ENCODE data around the gene LHX3.

DNA sequence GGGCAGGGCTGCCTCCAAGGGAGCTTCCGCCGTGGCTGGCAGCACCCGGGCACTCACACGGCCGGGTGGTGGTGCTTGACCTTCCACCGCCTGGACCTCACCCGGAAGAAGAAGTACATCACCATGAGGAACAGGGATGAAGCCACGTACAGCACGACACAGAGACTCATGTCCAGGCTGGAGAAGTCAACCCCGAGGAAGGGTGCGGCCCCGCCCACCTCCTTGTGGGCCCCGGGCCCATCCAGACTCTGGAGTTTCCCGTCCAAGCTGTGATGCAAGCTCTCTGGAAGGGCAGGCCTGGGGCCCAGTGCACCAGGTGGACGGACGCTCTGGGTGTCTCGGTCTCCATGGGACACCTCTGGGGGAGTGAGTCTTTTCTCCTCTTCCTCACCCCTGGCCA lies 3.7 kb upstream of the LHX3 start:
- TF ChIP-seq, protein P1, sequence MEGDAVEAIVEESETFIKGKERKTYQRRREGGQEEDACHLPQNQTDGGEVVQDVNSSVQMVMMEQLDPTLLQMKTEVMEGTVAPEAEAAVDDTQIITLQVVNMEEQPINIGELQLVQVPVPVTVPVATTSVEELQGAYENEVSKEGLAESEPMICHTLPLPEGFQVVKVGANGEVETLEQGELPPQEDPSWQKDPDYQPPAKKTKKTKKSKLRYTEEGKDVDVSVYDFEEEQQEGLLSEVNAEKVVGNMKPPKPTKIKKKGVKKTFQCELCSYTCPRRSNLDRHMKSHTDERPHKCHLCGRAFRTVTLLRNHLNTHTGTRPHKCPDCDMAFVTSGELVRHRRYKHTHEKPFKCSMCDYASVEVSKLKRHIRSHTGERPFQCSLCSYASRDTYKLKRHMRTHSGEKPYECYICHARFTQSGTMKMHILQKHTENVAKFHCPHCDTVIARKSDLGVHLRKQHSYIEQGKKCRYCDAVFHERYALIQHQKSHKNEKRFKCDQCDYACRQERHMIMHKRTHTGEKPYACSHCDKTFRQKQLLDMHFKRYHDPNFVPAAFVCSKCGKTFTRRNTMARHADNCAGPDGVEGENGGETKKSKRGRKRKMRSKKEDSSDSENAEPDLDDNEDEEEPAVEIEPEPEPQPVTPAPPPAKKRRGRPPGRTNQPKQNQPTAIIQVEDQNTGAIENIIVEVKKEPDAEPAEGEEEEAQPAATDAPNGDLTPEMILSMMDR (IDR thresholded peaks at IDR 0.05; ENCODE audit: poor library complexity, severe bottlenecking): no peak
- TF ChIP-seq, protein P2, sequence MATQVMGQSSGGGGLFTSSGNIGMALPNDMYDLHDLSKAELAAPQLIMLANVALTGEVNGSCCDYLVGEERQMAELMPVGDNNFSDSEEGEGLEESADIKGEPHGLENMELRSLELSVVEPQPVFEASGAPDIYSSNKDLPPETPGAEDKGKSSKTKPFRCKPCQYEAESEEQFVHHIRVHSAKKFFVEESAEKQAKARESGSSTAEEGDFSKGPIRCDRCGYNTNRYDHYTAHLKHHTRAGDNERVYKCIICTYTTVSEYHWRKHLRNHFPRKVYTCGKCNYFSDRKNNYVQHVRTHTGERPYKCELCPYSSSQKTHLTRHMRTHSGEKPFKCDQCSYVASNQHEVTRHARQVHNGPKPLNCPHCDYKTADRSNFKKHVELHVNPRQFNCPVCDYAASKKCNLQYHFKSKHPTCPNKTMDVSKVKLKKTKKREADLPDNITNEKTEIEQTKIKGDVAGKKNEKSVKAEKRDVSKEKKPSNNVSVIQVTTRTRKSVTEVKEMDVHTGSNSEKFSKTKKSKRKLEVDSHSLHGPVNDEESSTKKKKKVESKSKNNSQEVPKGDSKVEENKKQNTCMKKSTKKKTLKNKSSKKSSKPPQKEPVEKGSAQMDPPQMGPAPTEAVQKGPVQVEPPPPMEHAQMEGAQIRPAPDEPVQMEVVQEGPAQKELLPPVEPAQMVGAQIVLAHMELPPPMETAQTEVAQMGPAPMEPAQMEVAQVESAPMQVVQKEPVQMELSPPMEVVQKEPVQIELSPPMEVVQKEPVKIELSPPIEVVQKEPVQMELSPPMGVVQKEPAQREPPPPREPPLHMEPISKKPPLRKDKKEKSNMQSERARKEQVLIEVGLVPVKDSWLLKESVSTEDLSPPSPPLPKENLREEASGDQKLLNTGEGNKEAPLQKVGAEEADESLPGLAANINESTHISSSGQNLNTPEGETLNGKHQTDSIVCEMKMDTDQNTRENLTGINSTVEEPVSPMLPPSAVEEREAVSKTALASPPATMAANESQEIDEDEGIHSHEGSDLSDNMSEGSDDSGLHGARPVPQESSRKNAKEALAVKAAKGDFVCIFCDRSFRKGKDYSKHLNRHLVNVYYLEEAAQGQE (IDR thresholded peaks at IDR 0.05; ENCODE audit: borderline replicate concordance): no peak
- TF ChIP-seq EZH2 (IDR thresholded peaks at IDR 0.05; ENCODE audit: borderline replicate concordance, insufficient read depth, low read length, poor library complexity, severe bottlenecking) (no peak), RAD21 (conservative IDR thresholded peaks at IDR 0.05) (no peak), TAF1 (IDR thresholded peaks at IDR 0.05; ENCODE audit: low read depth) (no peak), POLR2AphosphoS5 (IDR thresholded peaks at IDR 0.05) (no peak), EP300 (conservative IDR thresholded peaks at IDR 0.05; ENCODE audit: poor library complexity, severe bottlenecking) (no peak)
